BLaER1 (cell line): ENCODE results near the gene MAP1LC3B.
"Not testable (repeated sequence)": the region's sequence is repeated elsewhere in the genome, so short reads cannot be mapped to it uniquely, and the experiment has no call there.

Source experiments
- H3K27ac ChIP-seq: shearing (Covaris generic); formaldehyde crosslinking; 2 replicates; pipeline ENCODE4 v1.8.1; 2022
- H3K27me3 ChIP-seq: shearing (Covaris generic); formaldehyde crosslinking; 2 replicates; pipeline ENCODE4 v1.8.1; 2022
- H3K36me3 ChIP-seq: shearing (Covaris generic); formaldehyde crosslinking; 2 replicates; pipeline ENCODE4 v1.8.1; 2022
- H3K4me1 ChIP-seq: shearing (Covaris generic); formaldehyde crosslinking; 2 replicates; pipeline ENCODE4 v1.8.1; 2022
- H3K4me2 ChIP-seq: shearing (Covaris generic); formaldehyde crosslinking; 2 replicates; pipeline ENCODE4 v1.8.1; 2022
- H3K4me3 ChIP-seq: shearing (Covaris generic); formaldehyde crosslinking; 2 replicates; pipeline ENCODE4 v1.8.1; 2022
- H3K9ac ChIP-seq: shearing (Covaris generic); formaldehyde crosslinking; 2 replicates; pipeline ENCODE4 v1.8.1; 2022
- H3K9me3 ChIP-seq: shearing (Covaris generic); formaldehyde crosslinking; 2 replicates; pipeline ENCODE4 v1.8.1; 2022
- H4K20me1 ChIP-seq: shearing (Covaris generic); formaldehyde crosslinking; 2 replicates; pipeline ENCODE4 v1.8.1; 2022
- Cebpa-rat ChIP-seq: shearing (Covaris generic); IDR thresholded peaks from 2 replicates; pipeline ENCODE4 v1.8.1; 2022

The MAP1LC3B gene

GRCh38 chr16:87368029-87368770 is 23.9 kb upstream of the MAP1LC3B start:
- no peak for TF ChIP-seq Cebpa-rat
- H3K27me3 ChIP-seq = no peaks in the 10 kb centered on the region
- peaks cover 75% of the 10 kb centered on the region for H3K4me1 ChIP-seq
- peak overlapping the region; percentile 15; the same call in 1 of the 2 replicates for H3K9ac ChIP-seq
- no peaks in the 10 kb centered on the region for H3K9me3 ChIP-seq
- H3K4me3 ChIP-seq = no peak overlapping the region
- peak overlapping the region; percentile 66 for H3K4me2 ChIP-seq
- peaks cover 100% of the 10 kb centered on the region for H4K20me1 ChIP-seq
- peaks cover 33% of the 10 kb centered on the region for H3K36me3 ChIP-seq
- H3K27ac ChIP-seq = no peak overlapping the region

DNA sequence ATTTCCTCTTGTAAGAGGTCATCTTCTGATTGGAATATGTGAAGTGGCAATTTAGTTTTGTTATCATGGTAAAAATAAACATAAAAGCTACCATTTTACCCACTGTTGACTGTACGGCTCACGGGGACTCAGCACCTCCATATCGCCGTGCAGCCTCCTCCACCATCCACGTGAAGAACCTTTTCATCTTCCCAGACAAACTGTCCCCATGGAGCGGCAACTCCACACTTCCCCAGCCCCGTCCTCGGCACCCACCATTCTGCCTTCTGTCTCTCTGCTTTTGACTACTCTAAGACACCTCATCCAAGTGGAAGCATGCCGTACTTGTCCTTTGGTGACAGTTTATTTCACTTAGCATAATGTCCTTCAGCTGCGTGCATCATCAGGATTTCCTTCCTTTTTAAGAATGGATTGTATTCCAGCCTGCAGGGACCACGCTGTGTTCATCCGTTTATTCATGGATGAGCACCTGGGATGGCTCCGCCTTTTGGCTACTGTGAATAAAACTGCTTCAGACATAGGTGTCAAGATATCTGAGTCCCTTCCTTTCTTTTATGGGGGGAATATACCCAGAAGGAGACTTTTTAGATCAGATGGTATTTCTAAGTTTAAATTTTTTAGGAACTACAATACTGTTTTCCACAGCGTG is 22.9 kb upstream of the MAP1LC3B start:
- Histone ChIP-seq H3K4me3 (no peak overlapping the region), H3K9ac (no peak overlapping the region), H3K36me3 (peaks cover 36% of the 10 kb centered on the region), H3K27ac (no peak overlapping the region), H3K4me2 (peak overlapping the region; percentile 66), H3K4me1 (peaks cover 65% of the 10 kb centered on the region), H3K27me3 (no peaks in the 10 kb centered on the region), H3K9me3 (no peaks in the 10 kb centered on the region), H4K20me1 (peaks cover 100% of the 10 kb centered on the region)
- no peak for TF ChIP-seq Cebpa-rat

GRCh38 chr16:87369796-87370719 is 22.1 kb upstream of the MAP1LC3B start:
- peaks cover 43% of the 10 kb centered on the region for H3K36me3 ChIP-seq
- no peak overlapping the region for H3K4me3 ChIP-seq
- peak overlapping the region; percentile 66 for H3K4me2 ChIP-seq
- H3K27ac ChIP-seq = peak overlapping the region; percentile 29
- H3K4me1 ChIP-seq = peaks cover 57% of the 10 kb centered on the region
- H3K9ac ChIP-seq = 0 out of 2 replicates have a peak overlapping the region, but pooled peaks have one; percentile 16
- peaks cover 100% of the 10 kb centered on the region for H4K20me1 ChIP-seq
- no peaks in the 10 kb centered on the region for H3K9me3 ChIP-seq
- no peak for TF ChIP-seq Cebpa-rat
- no peaks in the 10 kb centered on the region for H3K27me3 ChIP-seq

- Histone ChIP-seq H3K27me3 (no peaks in the 10 kb centered on the region), H3K4me1 (peaks cover 64% of the 10 kb centered on the region), H3K9ac (no peak overlapping the region), H3K36me3 (peaks cover 43% of the 10 kb centered on the region), H3K4me2 (no peak overlapping the region), H3K27ac (no peak overlapping the region), H3K4me3 (no peak overlapping the region), H3K9me3 (no peaks in the 10 kb centered on the region), H4K20me1 (peaks cover 100% of the 10 kb centered on the region)
- TF ChIP-seq Cebpa-rat = no peak
These were observed 20.8 kb upstream of the MAP1LC3B start for GRCh38 chr16:87371261-87371866.

DNA sequence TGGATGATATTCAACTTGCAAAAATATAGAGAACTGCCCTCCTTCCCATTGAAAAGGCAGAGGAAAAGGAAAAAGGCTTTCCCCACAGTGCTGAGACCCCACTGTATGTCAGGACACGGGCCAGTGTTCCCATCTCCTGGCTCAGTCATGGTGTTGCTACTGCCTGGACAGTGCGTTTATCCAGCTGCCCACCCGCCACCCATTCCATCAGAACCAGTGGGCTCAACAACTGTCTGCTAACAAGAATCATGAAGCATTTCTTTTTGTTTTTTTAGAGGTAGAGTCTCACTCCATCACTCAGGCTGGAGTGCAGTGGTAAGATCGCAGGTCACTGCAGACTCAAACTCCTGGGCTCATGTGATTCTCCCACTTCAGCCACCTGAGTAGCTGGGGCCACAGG is 19.8 kb upstream of the MAP1LC3B start:
- H3K9me3 ChIP-seq = no peaks in the 10 kb centered on the region
- no peak for TF ChIP-seq Cebpa-rat
- no peak overlapping the region for H3K27ac ChIP-seq
- H3K4me2 ChIP-seq = no peak overlapping the region
- H3K4me1 ChIP-seq = peaks cover 64% of the 10 kb centered on the region
- H3K9ac ChIP-seq = no peak overlapping the region
- H3K36me3 ChIP-seq = peaks cover 43% of the 10 kb centered on the region
- no peak overlapping the region for H3K4me3 ChIP-seq
- no peaks in the 10 kb centered on the region for H3K27me3 ChIP-seq
- peaks cover 100% of the 10 kb centered on the region for H4K20me1 ChIP-seq

DNA sequence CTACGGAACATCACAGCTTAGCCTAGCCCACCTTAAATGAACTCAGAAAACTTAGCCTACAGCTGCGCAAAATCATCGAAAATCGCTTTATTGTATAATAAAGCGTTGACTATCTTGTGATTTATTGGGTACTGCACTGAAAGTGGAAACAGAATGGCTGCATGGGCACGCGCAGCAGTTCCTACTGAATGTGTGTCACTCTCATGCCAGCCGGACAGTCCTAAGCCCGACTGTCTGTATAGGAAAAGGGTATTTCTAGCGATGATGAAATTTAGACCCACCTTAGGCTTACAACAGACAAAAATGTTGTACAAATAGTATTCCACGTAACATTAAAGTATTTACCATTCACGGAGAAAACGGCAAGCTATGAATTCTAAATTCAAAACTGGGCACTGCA is 17.8 kb upstream of the MAP1LC3B start:
- Histone ChIP-seq H3K4me3 (no peak overlapping the region), H3K9ac (no peak overlapping the region), H3K9me3 (no peaks in the 10 kb centered on the region), H3K4me1 (peaks cover 44% of the 10 kb centered on the region), H3K27ac (no peak overlapping the region), H4K20me1 (peaks cover 100% of the 10 kb centered on the region), H3K4me2 (no peak overlapping the region), H3K27me3 (no peaks in the 10 kb centered on the region), H3K36me3 (peaks cover 55% of the 10 kb centered on the region)
- no peak for TF ChIP-seq Cebpa-rat

GRCh38 chr16:87375426-87376135 is 16.6 kb upstream of the MAP1LC3B start:
- H3K4me1 ChIP-seq = peaks cover 35% of the 10 kb centered on the region
- peak overlapping the region; percentile 6 for H3K4me2 ChIP-seq
- no peak for TF ChIP-seq Cebpa-rat
- no peaks in the 10 kb centered on the region for H3K27me3 ChIP-seq
- no peaks in the 10 kb centered on the region for H3K9me3 ChIP-seq
- H3K9ac ChIP-seq = no peak overlapping the region; the same call in 1 of the 2 replicates
- H3K36me3 ChIP-seq = peaks cover 51% of the 10 kb centered on the region
- no peak overlapping the region for H3K4me3 ChIP-seq
- H4K20me1 ChIP-seq = peaks cover 100% of the 10 kb centered on the region
- H3K27ac ChIP-seq = no peak overlapping the region

DNA sequence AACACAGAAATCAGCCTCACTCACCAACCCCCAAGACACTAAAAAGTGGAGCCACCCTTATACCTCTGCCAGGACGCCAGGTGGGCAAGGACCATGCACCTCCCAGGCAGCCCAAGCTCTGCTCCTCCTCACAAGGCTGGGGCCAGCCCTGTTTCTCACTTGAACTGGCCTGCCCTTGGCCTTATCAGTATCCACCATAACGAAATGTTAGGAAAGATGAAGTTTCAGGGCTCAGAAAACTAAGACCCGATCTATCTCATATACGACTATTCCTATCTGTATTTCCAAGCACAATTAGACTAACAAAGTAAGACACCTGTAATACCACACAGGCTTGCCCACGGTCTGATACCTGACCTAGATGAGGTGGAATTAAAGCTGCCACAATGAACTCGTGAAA is 15.5 kb upstream of the MAP1LC3B start:
- H3K4me2 ChIP-seq = no peak overlapping the region
- peaks cover 50% of the 10 kb centered on the region for H3K36me3 ChIP-seq
- no peak for TF ChIP-seq Cebpa-rat
- no peaks in the 10 kb centered on the region for H3K27me3 ChIP-seq
- no peaks in the 10 kb centered on the region for H3K9me3 ChIP-seq
- H3K9ac ChIP-seq = no peak overlapping the region
- H4K20me1 ChIP-seq = peaks cover 100% of the 10 kb centered on the region
- H3K4me1 ChIP-seq = peaks cover 35% of the 10 kb centered on the region
- H3K27ac ChIP-seq = no peak overlapping the region
- no peak overlapping the region for H3K4me3 ChIP-seq

- H3K4me3 ChIP-seq, H3K4me2 ChIP-seq, H3K27ac ChIP-seq, H3K9me3 ChIP-seq, H3K27me3 ChIP-seq, H3K9ac ChIP-seq: not testable (repeated sequence)
- Histone ChIP-seq H3K36me3 (peaks cover 44% of the 10 kb centered on the region), H4K20me1 (peaks cover 88% of the 10 kb centered on the region), H3K4me1 (peaks cover 43% of the 10 kb centered on the region)
These were observed 12.8 kb upstream of the MAP1LC3B start for GRCh38 chr16:87379312-87379752.
